Adipose tissue (tissue), 3 donors: ENCODE data around the gene PNPLA7. TPM values are rescaled to one million over a fixed set of nuclear protein-coding genes. Genes with fewer than 3 reads are reported as not detected.
"Not testable (repeated sequence)": the region's sequence is repeated elsewhere in the genome, so short reads cannot be mapped to it uniquely, and the experiment has no call there.

Experiments used
- H3K27ac ChIP-seq: one replicate; pipeline ENCODE4 v1.5.1; 2013; ENCODE audit warnings: low read depth, low read length
- WGBS, 3 donors: extraction: QIAGEN DNeasy Blood & Tissue Kit; methylation state at CpG; one replicate each; pipeline ENCODE4 v1.1.7; 2013; 5-methylcytosine and 5-hydroxymethylcytosine counted together
- polyA plus RNA-seq, 3 donors: library from polyadenylated mRNA; stranded (reverse); fragments of 200-250 nt; gene quantifications; one replicate each; pipeline ENCODE4 v1.2.3, GENCODE V29; 2013
- donor health status: healthy with polysubstance abuse.
- donor health status: Bipolar disorder and iron deficiency.
- donor health status: healthy.

PNPLA7 gene
- polyA plus RNA-seq, 3 donors: 6.8 to 23.4 (median 22.3) TPM

- WGBS, 3 donors: 89 to 92% (median 90%) methylated on average over 3 of the region's 3 CpGs
Observed at GRCh38 chr9:137475666-137476065, 74.5 kb downstream of the PNPLA7 start.

DNA sequence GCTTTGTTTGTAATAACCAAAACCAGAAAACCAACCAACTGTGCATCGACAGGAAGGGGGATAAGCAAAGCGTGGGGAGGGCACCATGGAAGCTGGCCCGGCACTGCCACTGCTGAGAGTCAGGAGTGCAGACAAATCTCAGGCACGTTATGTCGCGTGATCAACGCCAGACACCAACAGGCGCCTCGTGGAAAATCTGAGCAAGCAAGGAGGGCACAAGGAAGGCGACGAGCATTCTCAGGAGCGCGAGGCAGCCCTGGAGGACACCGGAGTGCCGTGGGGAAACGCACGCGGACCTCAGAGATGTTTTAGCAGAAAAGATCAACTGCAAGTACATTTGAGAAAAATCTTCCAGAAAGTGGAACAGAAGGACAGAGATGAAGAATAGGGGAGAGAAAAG lies 75.9 kb downstream of the PNPLA7 start:
- no peak overlapping the region for H3K27ac ChIP-seq
- 95 to 97% (median 97%) methylated on average over 18 of the region's 18 CpGs for WGBS, 3 donors

More at GRCh38 chr9:137475666-137476065, 74.5 kb downstream of the PNPLA7 start:
- H3K27ac ChIP-seq: no peak overlapping the region

GRCh38 chr9:137470785-137471184 lies 79.4 kb downstream of the PNPLA7 start:
- no peak overlapping the region for H3K27ac ChIP-seq
- WGBS, 3 donors: 32 to 75% (median 43%) methylated on average over 7 of the region's 7 CpGs

DNA sequence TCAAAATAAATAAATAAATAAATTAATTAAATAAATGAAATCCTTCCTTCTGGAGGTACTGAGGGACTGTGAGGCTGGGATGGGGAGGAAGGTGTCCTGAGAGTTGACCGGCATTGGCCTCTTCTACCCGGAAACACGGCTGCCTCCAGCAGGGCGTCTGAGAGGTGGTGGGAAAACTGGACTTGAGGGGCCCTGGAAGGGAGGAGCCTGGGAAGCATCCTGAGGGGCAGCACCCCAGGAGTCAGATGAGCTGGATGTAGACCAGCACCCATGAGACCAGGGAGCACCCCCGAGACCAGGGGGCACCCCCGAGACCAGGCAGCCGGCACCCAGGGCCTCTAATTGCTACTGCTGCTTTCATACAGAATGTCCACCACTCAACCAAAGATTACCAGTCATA lies 82.3 kb downstream of the PNPLA7 start:
- no peak overlapping the region for H3K27ac ChIP-seq
- WGBS, 3 donors: 95 to 99% (median 98%) methylated on average over 5 to 7 of the region's 7 CpGs

- 91 to 96% (median 91%) methylated on average over 13 to 16 of the region's 16 CpGs for WGBS, 3 donors
- H3K27ac ChIP-seq: no peak overlapping the region
Observed at GRCh38 chr9:137467161-137467581, 83.0 kb downstream of the PNPLA7 start.

DNA sequence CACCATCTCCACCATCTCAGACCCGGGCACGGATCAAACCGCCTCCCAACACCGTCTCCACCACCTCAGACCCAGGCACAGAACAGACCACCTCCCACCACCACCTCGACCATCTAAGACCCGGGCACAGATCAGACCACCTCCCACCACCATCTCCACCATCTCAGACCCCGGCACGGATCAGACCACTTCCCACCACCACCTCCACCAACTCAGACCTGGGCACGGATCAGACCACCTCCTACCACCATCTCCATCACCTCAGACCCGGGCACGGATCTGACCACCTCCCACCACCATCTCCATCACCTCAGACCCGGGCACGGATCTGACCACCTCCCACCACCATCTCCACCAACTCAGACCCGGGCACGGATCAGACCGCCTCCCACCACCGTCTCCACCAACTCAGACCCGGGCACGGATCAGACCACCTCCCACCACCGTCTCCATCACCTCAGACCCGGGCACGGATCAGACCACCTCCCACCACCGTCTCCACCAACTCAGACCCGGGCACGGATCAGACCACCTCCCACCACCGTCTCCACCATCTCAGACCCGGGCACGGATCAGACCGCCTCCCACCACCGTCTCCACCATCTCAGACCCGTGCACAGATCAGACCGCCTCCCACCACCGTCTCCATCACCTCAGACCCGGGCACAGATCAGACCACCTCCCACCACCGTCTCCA lies 83.7 kb downstream of the PNPLA7 start:
- WGBS, 3 donors: 92 to 94% (median 93%) methylated on average over 35 of the region's 35 CpGs
- H3K27ac ChIP-seq: not testable (repeated sequence)

GRCh38 chr9:137465720-137466388 lies 84.3 kb downstream of the PNPLA7 start:
- H3K27ac ChIP-seq: no peak overlapping the region
- WGBS, 3 donors: 88 to 91% (median 91%) methylated on average over 23 of the region's 23 CpGs

DNA sequence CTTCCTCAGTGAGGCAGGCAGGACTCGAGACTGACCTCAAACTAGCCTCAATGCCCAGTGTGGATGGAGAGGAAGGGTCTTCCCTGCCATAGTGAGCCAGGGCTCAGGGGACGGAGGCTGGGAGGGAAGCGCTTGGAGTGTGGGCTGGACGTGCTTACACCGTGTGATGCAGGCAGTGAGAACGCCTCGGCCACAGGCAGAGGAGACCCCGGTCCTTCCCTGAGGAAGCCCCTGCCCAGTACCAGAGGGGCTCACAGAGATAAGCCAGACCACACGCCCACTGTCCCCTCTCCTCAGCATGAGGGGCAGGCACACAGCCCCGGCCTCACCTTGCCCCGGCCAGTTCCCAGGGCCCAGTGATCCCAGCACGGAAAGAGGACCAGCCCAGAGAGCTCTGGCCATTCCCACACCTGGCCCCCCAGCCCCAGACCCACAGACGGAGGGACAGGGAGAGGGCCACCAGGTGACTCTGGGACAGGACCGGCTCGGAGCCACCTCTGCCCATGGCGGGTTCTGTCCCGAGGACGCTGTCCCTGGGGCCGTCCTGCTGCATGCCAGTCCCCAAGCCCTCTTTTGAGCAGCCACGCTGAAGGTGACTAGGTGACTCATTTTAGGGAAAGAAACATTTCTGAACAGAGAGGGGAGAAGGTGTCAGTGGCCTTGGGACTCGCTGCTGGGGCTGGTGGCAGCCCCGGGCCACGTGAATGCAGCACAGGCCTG lies 85.0 kb downstream of the PNPLA7 start:
- H3K27ac ChIP-seq: no peak overlapping the region
- 90 to 94% (median 92%) methylated on average over 22 to 23 of the region's 23 CpGs for WGBS, 3 donors

DNA sequence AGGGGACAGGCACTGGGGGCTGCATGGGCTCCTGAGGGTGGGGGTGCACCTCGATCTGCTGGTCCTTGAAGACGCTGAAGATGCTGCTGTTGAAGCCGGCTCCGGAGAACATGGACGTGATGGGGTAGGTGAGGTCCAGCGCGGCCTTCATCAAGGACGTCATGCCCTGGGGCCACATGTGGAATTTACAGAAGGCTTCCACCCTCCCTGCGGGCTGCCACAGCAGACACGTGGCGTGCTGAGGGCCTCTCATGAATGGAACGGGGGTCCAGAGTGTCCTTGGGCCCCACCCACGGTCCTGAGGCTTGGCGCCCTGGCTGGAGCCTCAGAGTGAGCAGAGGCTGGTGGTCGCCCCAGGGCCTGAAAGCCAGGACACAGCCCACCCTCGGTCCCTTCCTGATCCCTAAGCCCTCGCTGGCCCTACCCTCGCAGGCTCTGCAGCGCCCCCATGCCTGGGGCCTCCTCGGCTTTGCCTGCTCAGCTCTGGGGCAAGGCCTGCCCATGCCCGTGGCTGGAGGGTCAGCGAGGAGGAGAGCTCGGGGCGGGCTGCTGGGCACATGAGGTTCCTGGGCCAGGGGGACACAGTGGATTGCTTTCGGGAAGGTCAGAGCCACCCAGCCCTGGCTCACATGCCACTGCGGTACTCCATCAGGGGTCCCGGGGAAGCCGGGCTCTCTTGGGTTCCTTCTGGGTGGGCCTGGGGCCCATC lies 85.8 kb downstream of the PNPLA7 start:
- no peak overlapping the region for H3K27ac ChIP-seq
- WGBS, 3 donors: 92 to 95% (median 94%) methylated on average over 21 to 28 of the region's 28 CpGs

DNA sequence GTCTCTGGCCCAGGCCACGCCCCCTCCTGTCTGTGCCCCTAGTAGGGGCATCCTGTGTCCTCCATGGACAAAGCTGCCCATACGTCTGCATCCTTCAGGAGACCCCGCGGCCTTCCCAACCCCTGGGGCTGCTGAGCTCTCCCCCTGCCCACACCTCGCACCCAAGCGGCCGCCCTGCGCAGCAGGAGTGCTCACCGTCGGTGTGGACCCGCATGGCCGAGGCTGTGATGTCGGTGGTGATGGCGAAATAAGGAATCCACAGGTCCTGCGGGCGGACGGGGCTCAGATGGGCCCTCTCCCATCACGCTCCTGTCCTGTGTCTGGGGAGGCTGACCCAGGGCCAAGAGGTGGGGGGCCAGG lies 86.3 kb downstream of the PNPLA7 start:
- no peak overlapping the region for H3K27ac ChIP-seq
- WGBS, 3 donors: 95 to 97% (median 96%) methylated on average over 18 of the region's 18 CpGs

GRCh38 chr9:137462986-137463930 lies 86.9 kb downstream of the PNPLA7 start:
- no peak overlapping the region for H3K27ac ChIP-seq
- 92 to 95% (median 94%) methylated on average over 30 of the region's 30 CpGs for WGBS, 3 donors

- H3K27ac ChIP-seq: no peak overlapping the region
- WGBS, 3 donors: 89 to 97% (median 91%) methylated on average over 25 of the region's 25 CpGs
Observed at GRCh38 chr9:137462396-137462985, 87.7 kb downstream of the PNPLA7 start.

GRCh38 chr9:137461663-137462395 lies 88.4 kb downstream of the PNPLA7 start:
- H3K27ac ChIP-seq: no peak overlapping the region
- WGBS, 3 donors: 52 to 65% (median 61%) methylated on average over 48 to 52 of the region's 52 CpGs

GRCh38 chr9:137461316-137461662 lies 88.9 kb downstream of the PNPLA7 start:
- WGBS, 3 donors: 90 to 93% (median 92%) methylated on average over 20 to 21 of the region's 21 CpGs
- H3K27ac ChIP-seq: no peak overlapping the region

DNA sequence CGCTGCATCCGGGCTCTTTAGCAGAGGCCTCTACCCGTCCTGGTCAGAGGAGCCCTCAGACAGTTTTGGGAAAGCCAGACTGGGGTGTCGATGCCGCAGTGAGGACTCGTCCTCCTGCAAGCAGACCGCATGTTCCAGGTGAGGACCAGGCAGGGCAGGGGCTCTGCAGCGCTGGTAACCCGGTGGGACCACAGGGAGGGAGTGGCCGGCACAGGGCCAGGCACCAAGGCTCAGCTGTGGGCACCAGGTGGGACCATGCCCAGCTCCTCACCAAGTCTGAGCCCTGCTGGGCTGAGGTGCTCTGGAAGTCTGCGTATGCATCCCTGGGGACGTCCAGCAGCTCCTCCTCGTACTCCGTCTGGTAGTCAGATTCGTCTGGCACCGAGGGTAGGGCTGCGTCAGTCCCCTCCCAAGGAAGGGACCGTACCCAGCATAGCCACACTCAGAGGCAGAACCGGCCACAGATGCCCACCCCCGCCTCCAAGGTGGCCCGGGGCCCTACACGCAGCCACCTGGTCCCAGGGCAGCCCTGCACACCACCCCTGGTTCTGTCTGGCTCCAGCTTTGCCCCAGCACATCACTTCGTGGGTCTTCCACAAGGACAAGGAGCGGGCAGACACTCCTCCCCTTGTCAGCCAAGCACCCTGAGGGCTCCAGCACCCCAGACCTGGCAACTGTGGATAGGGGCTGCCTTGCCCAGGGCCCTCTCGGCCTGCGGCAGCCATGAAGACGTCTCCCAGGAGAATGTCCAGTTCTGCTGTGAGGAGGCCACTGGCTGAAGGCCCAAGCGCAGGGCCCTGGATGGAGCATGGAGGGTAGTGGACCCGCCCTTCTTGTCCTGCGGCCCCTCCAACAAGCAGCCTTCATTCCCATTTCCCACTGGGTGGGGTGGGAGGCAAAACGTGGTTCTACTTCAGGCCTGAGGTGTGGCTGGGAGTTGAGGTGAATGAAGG lies 89.6 kb downstream of the PNPLA7 start:
- H3K27ac ChIP-seq: no peak overlapping the region
- WGBS, 3 donors: 93 to 95% (median 94%) methylated on average over 31 of the region's 31 CpGs
